Non-pigmented ciliary epithelial cell (primary cell): Measurements from ENCODE around the gene KLHL29.

Experiments
- DNase-seq: peaks from one replicate; pipeline ENCODE4 v3.0.0-alpha.2; 2010; ENCODE audit warnings: low read depth

Gene KLHL29

GRCh38 chr2:23513245-23513871 lies 128.4 kb downstream of the KLHL29 start:
- DNase-seq, result no peak

- DNase-seq, result no peak
Observed at GRCh38 chr2:23513872-23514793, 129.2 kb downstream of the KLHL29 start.

- DNase-seq, result no peak
Observed at GRCh38 chr2:23516520-23517256, 131.7 kb downstream of the KLHL29 start.

GRCh38 chr2:23518481-23519333 lies 133.7 kb downstream of the KLHL29 start:
- DNase-seq, result no peak

- no peak for DNase-seq
Observed at GRCh38 chr2:23519334-23519651, 134.3 kb downstream of the KLHL29 start.

- DNase-seq, result no peak
Observed at GRCh38 chr2:23520256-23520655, 135.3 kb downstream of the KLHL29 start.

- DNase-seq, result no peak
Observed at GRCh38 chr2:23521060-23521459, 136.1 kb downstream of the KLHL29 start.

GRCh38 chr2:23522726-23523372 lies 137.9 kb downstream of the KLHL29 start:
- DNase-seq, result no peak

- DNase-seq, result no peak
Observed at GRCh38 chr2:23523373-23524260, 138.6 kb downstream of the KLHL29 start.

GRCh38 chr2:23524261-23524706 lies 139.3 kb downstream of the KLHL29 start:
- DNase-seq, result no peak

- DNase-seq, result no peak
Observed at GRCh38 chr2:23525137-23525765, 140.3 kb downstream of the KLHL29 start.

- DNase-seq, result no peak
Observed at GRCh38 chr2:23526114-23526513, 141.1 kb downstream of the KLHL29 start.

- DNase-seq, result no peak
Observed at GRCh38 chr2:23526835-23527790, 142.1 kb downstream of the KLHL29 start.

- DNase-seq, result no peak
Observed at GRCh38 chr2:23528171-23528570, 143.2 kb downstream of the KLHL29 start.

- DNase-seq, result no peak
Observed at GRCh38 chr2:23528690-23529089, 143.7 kb downstream of the KLHL29 start.

GRCh38 chr2:23529659-23530058 lies 144.7 kb downstream of the KLHL29 start:
- no peak for DNase-seq

GRCh38 chr2:23530206-23530908 lies 145.4 kb downstream of the KLHL29 start:
- DNase-seq, result no peak

- DNase-seq, result no peak
Observed at GRCh38 chr2:23530909-23531276, 145.9 kb downstream of the KLHL29 start.
